NT2/D1 (cell line): ENCODE results near the gene SNX13.

Source experiments
- DNase-seq: peaks from one replicate; pipeline ENCODE4 v3.0.0-alpha.2; 2011; ENCODE audit warnings: low read depth, low spot score
- H3K27me3 ChIP-seq: 2 replicates; pipeline ENCODE4 v1.6.0; 2011; ENCODE audit warnings: mild to moderate bottlenecking; ENCODE audit not compliant: insufficient read length, insufficient read depth
- H3K36me3 ChIP-seq: 2 replicates; pipeline ENCODE4 v1.6.1; 2011; ENCODE audit warnings: mild to moderate bottlenecking, low read length, mixed read lengths; ENCODE audit not compliant: insufficient read depth, insufficient read length
- H3K4me1 ChIP-seq: 2 replicates; pipeline ENCODE4 v1.5.1; 2011; ENCODE audit not compliant: insufficient read depth, insufficient read length
- H3K4me3 ChIP-seq: 2 replicates; pipeline ENCODE4 v1.5.1; 2011; ENCODE audit warnings: low read depth; ENCODE audit not compliant: insufficient read length
- H3K9ac ChIP-seq: 2 replicates; pipeline ENCODE4 v1.6.0; 2011; ENCODE audit warnings: low read depth; ENCODE audit not compliant: insufficient read length
- H3K9me3 ChIP-seq: 2 replicates; pipeline ENCODE4 v1.5.1; 2011; ENCODE audit warnings: mild to moderate bottlenecking, low read length; ENCODE audit not compliant: insufficient read depth
- SUZ12 ChIP-seq: IDR thresholded peaks from 2 replicates; pipeline ENCODE4 v1.6.1; 2011; ENCODE audit not compliant: insufficient read length, insufficient read depth; ENCODE audit errors: extremely low read depth
- YY1 ChIP-seq: IDR thresholded peaks from 2 replicates; pipeline ENCODE4 v1.6.1; 2011; ENCODE audit not compliant: insufficient read length, insufficient read depth
- ZNF274 ChIP-seq: IDR thresholded peaks from 2 replicates; pipeline ENCODE4 v1.6.1; 2011; ENCODE audit warnings: mild to moderate bottlenecking, low read depth, low read length

SNX13 gene

GRCh38 chr7:17806631-17807030 lies 133.7 kb downstream of the SNX13 start:
- TF ChIP-seq YY1, result no peak
- no peak for TF ChIP-seq SUZ12
- TF ChIP-seq ZNF274, result no peak
- peaks cover 5% of the 10 kb centered on the region for H3K4me1 ChIP-seq
- peaks cover 5% of the 10 kb centered on the region; the same call in 1 of the 2 replicates for H3K9me3 ChIP-seq
- no peak for DNase-seq
- no peak overlapping the region for H3K9ac ChIP-seq
- H3K4me3 ChIP-seq, result no peak overlapping the region
- no peaks in the 10 kb centered on the region for H3K27me3 ChIP-seq
- peaks cover 5% of the 10 kb centered on the region for H3K36me3 ChIP-seq

- H3K9ac ChIP-seq, result no peak overlapping the region
- H3K27me3 ChIP-seq, result no peaks in the 10 kb centered on the region
- H3K4me1 ChIP-seq, result peaks cover 5% of the 10 kb centered on the region
- DNase-seq, result no peak
- peaks cover 15% of the 10 kb centered on the region for H3K36me3 ChIP-seq
- TF ChIP-seq SUZ12, result no peak
- no peak for TF ChIP-seq ZNF274
- H3K9me3 ChIP-seq, result peaks cover 5% of the 10 kb centered on the region; the same call in 1 of the 2 replicates
- H3K4me3 ChIP-seq, result no peak overlapping the region
Measured at GRCh38 chr7:17802056-17802455, 138.2 kb downstream of the SNX13 start.

- no peaks in the 10 kb centered on the region for H3K9me3 ChIP-seq
- DNase-seq, result no peak
- H3K27me3 ChIP-seq, result no peaks in the 10 kb centered on the region
- TF ChIP-seq YY1, result no peak
- no peak for TF ChIP-seq SUZ12
- TF ChIP-seq ZNF274, result no peak
- no peak overlapping the region for H3K4me3 ChIP-seq
- no peak overlapping the region for H3K9ac ChIP-seq
- H3K36me3 ChIP-seq, result peaks cover 4% of the 10 kb centered on the region
- H3K4me1 ChIP-seq, result no peaks in the 10 kb centered on the region
Measured at GRCh38 chr7:17792075-17792936, 148.0 kb downstream of the SNX13 start.

GRCh38 chr7:17787257-17787656 lies 153.0 kb downstream of the SNX13 start:
- H3K36me3 ChIP-seq, result no peaks in the 10 kb centered on the region
- DNase-seq, result no peak
- H3K4me1 ChIP-seq, result peaks cover 2% of the 10 kb centered on the region
- no peak overlapping the region for H3K9ac ChIP-seq
- TF ChIP-seq ZNF274, result no peak
- TF ChIP-seq SUZ12, result no peak
- no peak for TF ChIP-seq YY1
- no peaks in the 10 kb centered on the region for H3K27me3 ChIP-seq
- H3K9me3 ChIP-seq, result no peaks in the 10 kb centered on the region
- no peak overlapping the region for H3K4me3 ChIP-seq

- Histone ChIP-seq H3K4me1 (peaks cover 2% of the 10 kb centered on the region), H3K9ac (no peak overlapping the region), H3K4me3 (no peak overlapping the region), H3K36me3 (no peaks in the 10 kb centered on the region), H3K27me3 (no peaks in the 10 kb centered on the region), H3K9me3 (no peaks in the 10 kb centered on the region)
- DNase-seq, result no peak
- TF ChIP-seq ZNF274 (no peak), SUZ12 (no peak), YY1 (no peak)
Measured at GRCh38 chr7:17786314-17786852, 153.9 kb downstream of the SNX13 start.

- H3K4me1 ChIP-seq, result peaks cover 2% of the 10 kb centered on the region
- no peaks in the 10 kb centered on the region for H3K36me3 ChIP-seq
- no peak overlapping the region for H3K9ac ChIP-seq
- no peaks in the 10 kb centered on the region for H3K27me3 ChIP-seq
- no peak for TF ChIP-seq ZNF274
- no peak for TF ChIP-seq YY1
- TF ChIP-seq SUZ12, result no peak
- DNase-seq, result no peak
- no peak overlapping the region for H3K4me3 ChIP-seq
- no peaks in the 10 kb centered on the region for H3K9me3 ChIP-seq
Measured at GRCh38 chr7:17782216-17782549, 158.1 kb downstream of the SNX13 start.

- no peak for DNase-seq
- no peaks in the 10 kb centered on the region for H3K9me3 ChIP-seq
- peaks cover 2% of the 10 kb centered on the region for H3K4me1 ChIP-seq
- H3K27me3 ChIP-seq, result no peaks in the 10 kb centered on the region
- H3K36me3 ChIP-seq, result no peaks in the 10 kb centered on the region
- TF ChIP-seq YY1, result no peak
- no peak for TF ChIP-seq ZNF274
- TF ChIP-seq SUZ12, result no peak
- H3K9ac ChIP-seq, result no peak overlapping the region
- no peak overlapping the region for H3K4me3 ChIP-seq
Measured at GRCh38 chr7:17781491-17782215, 158.6 kb downstream of the SNX13 start.
